ENCODE data around the gene YEATS2.

- TF ChIP-seq CTCF (IDR thresholded peaks at IDR 0.05) (no peak), POLR2A (IDR thresholded peaks at IDR 0.05) (no peak)
Measured at GRCh38 chr3:183801601-183802000, 104.0 kb downstream of the YEATS2 start.
